ENCODE data around the gene TTC5. TPM values are rescaled to one million over a fixed set of nuclear protein-coding genes. Genes with fewer than 3 reads are reported as not detected.

Gene TTC5
- total and polyA plus RNA-seq, 2 donors from 2014 or later, result 12.3 to 22.3 TPM

DNA sequence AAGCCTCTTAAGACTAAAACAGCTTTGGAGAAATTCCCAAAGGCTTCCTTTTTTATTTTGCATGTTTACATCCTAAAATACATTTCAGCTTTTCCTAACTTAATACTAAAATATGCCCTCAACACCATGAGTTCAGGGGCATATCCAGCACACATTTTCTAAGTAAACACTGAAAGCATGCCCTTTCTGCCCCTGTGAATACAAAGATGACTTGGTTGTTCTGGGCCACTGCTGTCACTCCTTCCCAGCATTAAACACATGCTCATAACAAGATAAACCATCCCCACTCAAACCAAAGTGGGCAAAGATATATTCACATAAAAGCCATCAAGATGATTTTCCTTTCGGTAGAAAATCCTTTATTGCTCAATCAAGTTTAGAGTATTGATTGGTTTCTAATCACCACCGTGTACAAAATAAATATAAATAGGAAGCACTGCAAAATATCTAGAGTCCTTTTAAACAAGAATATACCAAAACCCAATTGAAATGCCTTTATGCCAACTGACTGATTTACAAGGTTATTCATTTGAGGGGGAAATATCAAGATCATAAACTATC lies 25.4 kb upstream of the TTC5 start:
- Histone ChIP-seq H3K4me3 (ENCODE audit: low read length in 3 of 3) (peak overlapping the region in 2 of 3 donors; percentile 7 to 15), H3K9ac (ENCODE audit: low read length in 3 of 3) (peak overlapping the region in 1 of 3 donors; percentile 4), H3K36me3 (ENCODE audit: control insufficient read depth in 2 of 3, insufficient read depth in 3 of 3, low read length in 3 of 3) (peaks cover 2 to 4% (median 2%) of the 10 kb centered on the region in 3 donors), H3K4me1 (ENCODE audit: control insufficient read depth in 2 of 3, insufficient read depth in 2 of 3, low read depth in 1 of 3, low read length in 3 of 3) (peaks cover 4 to 13% (median 6%) of the 10 kb centered on the region in 3 donors), H3K27ac (ENCODE audit: low read depth in 2 of 2, low read length in 2 of 2) (peak overlapping the region; percentile 5 to 26), H3K9me3 (ENCODE audit: control insufficient read depth in 2 of 3, insufficient read depth in 1 of 3, low read length in 3 of 3) (no peaks in the 10 kb centered on the region), H3K27me3 (ENCODE audit: control insufficient read depth, insufficient read depth, low read length) (no peaks in the 10 kb centered on the region)
- intact Hi-C loops (cut with DNase I), result loop anchor here (10.0 kb wide), 1 partner anchor 354 kb away; the partner anchor contains the start of genes ANG and RNASE4
- TF ChIP-seq, protein P1, sequence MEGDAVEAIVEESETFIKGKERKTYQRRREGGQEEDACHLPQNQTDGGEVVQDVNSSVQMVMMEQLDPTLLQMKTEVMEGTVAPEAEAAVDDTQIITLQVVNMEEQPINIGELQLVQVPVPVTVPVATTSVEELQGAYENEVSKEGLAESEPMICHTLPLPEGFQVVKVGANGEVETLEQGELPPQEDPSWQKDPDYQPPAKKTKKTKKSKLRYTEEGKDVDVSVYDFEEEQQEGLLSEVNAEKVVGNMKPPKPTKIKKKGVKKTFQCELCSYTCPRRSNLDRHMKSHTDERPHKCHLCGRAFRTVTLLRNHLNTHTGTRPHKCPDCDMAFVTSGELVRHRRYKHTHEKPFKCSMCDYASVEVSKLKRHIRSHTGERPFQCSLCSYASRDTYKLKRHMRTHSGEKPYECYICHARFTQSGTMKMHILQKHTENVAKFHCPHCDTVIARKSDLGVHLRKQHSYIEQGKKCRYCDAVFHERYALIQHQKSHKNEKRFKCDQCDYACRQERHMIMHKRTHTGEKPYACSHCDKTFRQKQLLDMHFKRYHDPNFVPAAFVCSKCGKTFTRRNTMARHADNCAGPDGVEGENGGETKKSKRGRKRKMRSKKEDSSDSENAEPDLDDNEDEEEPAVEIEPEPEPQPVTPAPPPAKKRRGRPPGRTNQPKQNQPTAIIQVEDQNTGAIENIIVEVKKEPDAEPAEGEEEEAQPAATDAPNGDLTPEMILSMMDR (IDR thresholded peaks at IDR 0.05; ENCODE audit: borderline replicate concordance, extremely low read depth, insufficient read depth), result no peak
- FAIRE-seq, result no peak
- DNase-seq, result no peak

GRCh38 chr14:20329355-20329754 lies 23.6 kb upstream of the TTC5 start:
- FAIRE-seq (no peak), DNase-seq (no peak)
- Histone ChIP-seq H3K36me3 (ENCODE audit: control insufficient read depth in 2 of 3, insufficient read depth in 3 of 3, low read length in 3 of 3) (peaks cover 2 to 4% (median 2%) of the 10 kb centered on the region in 3 donors), H3K27ac (ENCODE audit: low read depth in 2 of 2, low read length in 2 of 2) (peak overlapping the region in 1 of 2 donors; percentile 54), H3K9ac (ENCODE audit: low read length in 3 of 3) (no peak overlapping the region), H3K4me3 (ENCODE audit: low read length in 3 of 3) (no peak overlapping the region), H3K4me1 (ENCODE audit: control insufficient read depth in 2 of 3, insufficient read depth in 2 of 3, low read depth in 1 of 3, low read length in 3 of 3) (peaks cover 4 to 13% (median 6%) of the 10 kb centered on the region in 3 donors), H3K27me3 (ENCODE audit: control insufficient read depth, insufficient read depth, low read length) (no peaks in the 10 kb centered on the region), H3K9me3 (ENCODE audit: control insufficient read depth in 2 of 3, insufficient read depth in 1 of 3, low read length in 3 of 3) (no peaks in the 10 kb centered on the region)
- intact Hi-C loops (cut with DNase I), result loop anchor here (10.0 kb wide), 1 partner anchor 275 kb away; no protein-coding TSS in a partner anchor
- TF ChIP-seq, protein P1 (IDR thresholded peaks at IDR 0.05; ENCODE audit: borderline replicate concordance, extremely low read depth, insufficient read depth), result no peak

- intact Hi-C loops (cut with DNase I), result loop anchor here (10.0 kb wide), 1 partner anchor 276 kb away; no protein-coding TSS in a partner anchor
- FAIRE-seq, result no peak
- TF ChIP-seq, protein P1 (IDR thresholded peaks at IDR 0.05; ENCODE audit: borderline replicate concordance, extremely low read depth, insufficient read depth), result no peak
Observed at GRCh38 chr14:20328705-20329104, 23.0 kb upstream of the TTC5 start.

More at GRCh38 chr14:20328705-20329104, 23.0 kb upstream of the TTC5 start:
- Histone ChIP-seq H3K4me3 (ENCODE audit: low read length in 3 of 3) (no peak overlapping the region), H3K27ac (ENCODE audit: low read depth in 2 of 2, low read length in 2 of 2) (peak overlapping the region in 1 of 2 donors; percentile 54), H3K36me3 (ENCODE audit: control insufficient read depth in 2 of 3, insufficient read depth in 3 of 3, low read length in 3 of 3) (peaks cover 2 to 4% (median 2%) of the 10 kb centered on the region in 3 donors), H3K4me1 (ENCODE audit: control insufficient read depth in 2 of 3, insufficient read depth in 2 of 3, low read depth in 1 of 3, low read length in 3 of 3) (peaks cover 4 to 13% (median 6%) of the 10 kb centered on the region in 3 donors), H3K27me3 (ENCODE audit: control insufficient read depth, insufficient read depth, low read length) (no peaks in the 10 kb centered on the region), H3K9me3 (ENCODE audit: control insufficient read depth in 2 of 3, insufficient read depth in 1 of 3, low read length in 3 of 3) (no peaks in the 10 kb centered on the region), H3K9ac (ENCODE audit: low read length in 3 of 3) (no peak overlapping the region)
- no peak for DNase-seq

Measured in kidney (tissue), 14 donors.